ENCODE measurements around the gene SRC.

DNA sequence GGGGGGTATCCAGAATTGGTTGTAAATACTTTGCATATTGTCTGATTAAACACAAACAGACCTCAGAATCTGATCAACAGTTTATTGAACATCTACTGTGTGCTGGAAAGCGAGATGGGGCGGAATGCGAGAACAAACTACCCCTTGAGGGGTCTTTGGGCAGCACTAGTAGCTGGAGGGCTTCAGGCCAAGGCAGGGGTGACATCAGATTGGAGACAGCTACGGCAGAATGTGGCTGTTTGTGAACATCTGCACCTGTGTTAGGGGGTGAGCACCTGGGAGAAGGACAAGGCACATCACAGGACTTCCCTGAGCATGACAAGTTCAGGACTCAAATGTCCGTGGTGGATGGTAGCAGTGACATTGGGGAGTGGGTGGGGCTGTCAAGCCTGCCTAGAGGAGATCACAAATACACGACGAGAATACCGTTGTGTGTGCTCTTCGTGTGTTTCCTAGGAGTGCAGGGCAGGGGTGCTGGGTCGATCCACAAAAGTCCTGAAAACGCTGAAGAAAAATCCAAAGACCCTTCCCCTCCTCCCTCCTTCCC, 59.5 kb downstream of the SRC start:
- no peak for TF ChIP-seq CTCF (IDR thresholded peaks at IDR 0.05)
- TF ChIP-seq POLR2AphosphoS5 (IDR thresholded peaks at IDR 0.05) = no peak

Data from prostate gland (tissue), 2 donors.